ENCODE results near the gene FOXD4L1.
"Not testable (repeated sequence)": the region's sequence is repeated elsewhere in the genome, so short reads cannot be mapped to it uniquely, and the experiment has no call there.

- TF ChIP-seq, protein P1, sequence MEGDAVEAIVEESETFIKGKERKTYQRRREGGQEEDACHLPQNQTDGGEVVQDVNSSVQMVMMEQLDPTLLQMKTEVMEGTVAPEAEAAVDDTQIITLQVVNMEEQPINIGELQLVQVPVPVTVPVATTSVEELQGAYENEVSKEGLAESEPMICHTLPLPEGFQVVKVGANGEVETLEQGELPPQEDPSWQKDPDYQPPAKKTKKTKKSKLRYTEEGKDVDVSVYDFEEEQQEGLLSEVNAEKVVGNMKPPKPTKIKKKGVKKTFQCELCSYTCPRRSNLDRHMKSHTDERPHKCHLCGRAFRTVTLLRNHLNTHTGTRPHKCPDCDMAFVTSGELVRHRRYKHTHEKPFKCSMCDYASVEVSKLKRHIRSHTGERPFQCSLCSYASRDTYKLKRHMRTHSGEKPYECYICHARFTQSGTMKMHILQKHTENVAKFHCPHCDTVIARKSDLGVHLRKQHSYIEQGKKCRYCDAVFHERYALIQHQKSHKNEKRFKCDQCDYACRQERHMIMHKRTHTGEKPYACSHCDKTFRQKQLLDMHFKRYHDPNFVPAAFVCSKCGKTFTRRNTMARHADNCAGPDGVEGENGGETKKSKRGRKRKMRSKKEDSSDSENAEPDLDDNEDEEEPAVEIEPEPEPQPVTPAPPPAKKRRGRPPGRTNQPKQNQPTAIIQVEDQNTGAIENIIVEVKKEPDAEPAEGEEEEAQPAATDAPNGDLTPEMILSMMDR (conservative IDR thresholded peaks at IDR 0.05; ENCODE audit: low read length) = not testable (repeated sequence)
- not testable (repeated sequence) for TF ChIP-seq EZH2phosphoT487 (IDR thresholded peaks at IDR 0.05; ENCODE audit: borderline replicate concordance, low read depth, low read length)
These were observed 22.4 kb downstream of the FOXD4L1 start for GRCh38 chr2:113520837-113521236.
